Transverse colon (tissue), 4 donors: Measurements from ENCODE around the gene CHST13. TPM values are rescaled to one million over a fixed set of nuclear protein-coding genes. Genes with fewer than 3 reads are reported as not detected.

ENCODE experiments used
- DNase-seq: peaks from one replicate; pipeline ENCODE4 v3.0.0-alpha.2; 2019
- H3K27ac ChIP-seq, 4 donors: fragments of 200-600 bp; sonication (generic); 2 replicates each; pipeline ENCODE4 v1.5.1; 2016 to 2018; ENCODE audit warnings: inconsistent platforms in 4 of 4
- H3K27me3 ChIP-seq: fragments of 200-600 bp; sonication (generic); 2 replicates; pipeline ENCODE4 v1.5.1; 2017; ENCODE audit warnings: inconsistent platforms
- H3K36me3 ChIP-seq, 4 donors: fragments of 200-600 bp; sonication (generic); 2 replicates each; pipeline ENCODE4 v1.5.1; 2017 to 2019; ENCODE audit warnings: inconsistent platforms in 4 of 4
- H3K4me1 ChIP-seq, 4 donors: fragments of 200-600 bp; sonication (generic); 2 replicates each; pipeline ENCODE4 v1.5.1; 2017 to 2020; ENCODE audit warnings: inconsistent platforms in 4 of 4
- H3K4me3 ChIP-seq, 4 donors: fragments of 200-600 bp; sonication (generic); 1 replicate in 1 of 4; 2 replicates in 3 of 4; pipeline versions ENCODE4 v1.5.1 to v1.6.1; 2017 to 2019; ENCODE audit warnings: inconsistent platforms in 4 of 4
- H3K9me3 ChIP-seq, 2 donors: fragments of 200-600 bp; sonication (generic); 2 replicates each; pipeline ENCODE4 v1.5.1; 2017 to 2019; ENCODE audit warnings: inconsistent platforms in 2 of 2
- CTCF ChIP-seq, 5 experiments: fragments of 200-600 bp in 3 of 5; fragments of 450-650 bp in 2 of 5; sonication (generic) in 3 of 5; IDR thresholded peaks; 1 replicate in 2 of 5; 2 replicates in 3 of 5; pipeline ENCODE4 v1.5.1; 2016 to 2017; ENCODE audit warnings: antibody characterized with exemption in 5 of 5, inconsistent platforms in 3 of 5, mild to moderate bottlenecking in 2 of 5, moderate library complexity in 1 of 5
- EP300 ChIP-seq: sonication (generic); formaldehyde crosslinking; IDR thresholded peaks from one replicate; pipeline ENCODE4 v1.6.1; 2017; ENCODE audit warnings: antibody characterized with exemption, low read depth
- POLR2A ChIP-seq: fragments of 450-650 bp; IDR thresholded peaks from one replicate; pipeline ENCODE4 v1.6.1; 2016; ENCODE audit warnings: antibody characterized with exemption, mild to moderate bottlenecking, moderate library complexity
- POLR2AphosphoS5 ChIP-seq, 3 donors: sonication (generic); formaldehyde crosslinking; IDR thresholded peaks; one replicate each; pipeline ENCODE4 v1.6.1; 2016; ENCODE audit warnings: antibody characterized with exemption in 3 of 3
- WGBS, 2 donors: methylation state at CpG; one replicate each; pipeline ENCODE4 v1.1.5; 2018; ENCODE audit warnings: low coverage in 1 of 2; 5-methylcytosine and 5-hydroxymethylcytosine counted together
- in situ Hi-C, 4 donors: fragments of 200-750 bp; cut with MboI; loops; one replicate each; pipeline versions ENCODE4 v1.15.0 to v1.15.1; 2017; ENCODE audit warnings: low sequenced_read_pairs in 3 of 4, low pct_ligation_motif_present in 1 of 4, low pct_unique_long_range_greater_than_20kb in 1 of 4
- intact Hi-C: fragments of 100-400 bp; cut with DNase I; formaldehyde crosslinking; loops from one replicate; pipeline ENCODE4 v1.15.1; 2023; ENCODE audit warnings: low total_unique reads
- total RNA-seq, 4 donors: library from RNA; depleted of rRNA; stranded (reverse); fragments of >200 nt; gene quantifications; one replicate each; pipeline ENCODE4 v1.1.0, GENCODE V29; 2016

CHST13 gene
- total RNA-seq, 4 donors from 2014 or later, result 2.0 to 6.4 (median 4.9) TPM; not detected in 1

DNA sequence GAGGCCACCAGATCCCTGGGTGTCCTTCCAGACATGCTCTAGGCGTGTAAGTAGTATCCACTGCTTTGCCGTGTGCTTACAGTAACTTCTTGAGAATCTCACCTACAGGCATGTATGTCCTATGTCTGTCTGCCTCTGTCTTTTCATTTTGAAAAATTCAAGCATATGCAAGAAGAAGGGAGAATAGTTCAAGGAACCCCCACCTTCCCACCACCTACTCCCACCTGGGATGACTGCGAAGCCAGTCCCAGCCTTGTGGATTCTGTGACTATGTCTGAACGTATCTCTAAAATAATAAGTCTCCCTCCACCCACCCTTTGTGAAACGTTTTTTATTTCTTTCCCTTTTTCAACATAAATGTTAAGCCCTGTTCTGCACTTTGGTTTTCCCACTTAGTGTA, 15.0 kb downstream of the CHST13 start:
- DNase-seq, result no peak
- 22 to 44% methylated on average over 3 to 5 of the region's 5 CpGs for WGBS, 2 donors
- Histone ChIP-seq H3K4me1 (no peaks in the 10 kb centered on the region), H3K9me3 (no peaks in the 10 kb centered on the region), H3K4me3 (no peak overlapping the region), H3K27ac (no peak overlapping the region), H3K36me3 (no peaks in the 10 kb centered on the region), H3K27me3 (peaks cover 18% of the 10 kb centered on the region)
- TF ChIP-seq POLR2AphosphoS5 (IDR thresholded peaks at IDR 0.05) (no peak), POLR2A (no peak), CTCF (IDR thresholded peaks at IDR 0.05) (no peak), EP300 (no peak)
- intact Hi-C loops, result no loop called here
- in situ Hi-C loops, result no loop called here

- Histone ChIP-seq H3K4me1 (no peaks in the 10 kb centered on the region), H3K4me3 (no peak overlapping the region), H3K27ac (no peak overlapping the region), H3K9me3 (no peaks in the 10 kb centered on the region), H3K27me3 (peaks cover 18% of the 10 kb centered on the region), H3K36me3 (no peaks in the 10 kb centered on the region)
- intact Hi-C loops, result no loop called here
- in situ Hi-C loops, result no loop called here
- WGBS, 2 donors, result 93 to 100% methylated on average over 1 to 10 of the region's 10 CpGs
- DNase-seq, result peak; percentile 2
- TF ChIP-seq EP300 (no peak), POLR2AphosphoS5 (IDR thresholded peaks at IDR 0.05) (no peak), CTCF (IDR thresholded peaks at IDR 0.05) (no peak)
These were observed 15.7 kb downstream of the CHST13 start for GRCh38 chr3:126539558-126540250.

- no peaks in the 10 kb centered on the region for H3K4me1 ChIP-seq
- H3K36me3 ChIP-seq, result no peaks in the 10 kb centered on the region
- in situ Hi-C loops, result no loop called here
- 33 to 51% methylated on average over 7 to 9 of the region's 9 CpGs for WGBS, 2 donors
- H3K27me3 ChIP-seq, result peaks cover 18% of the 10 kb centered on the region
- intact Hi-C loops, result no loop called here
- H3K9me3 ChIP-seq, result no peaks in the 10 kb centered on the region
- no peak for TF ChIP-seq EP300
- no peak for TF ChIP-seq CTCF (IDR thresholded peaks at IDR 0.05)
- no peak for TF ChIP-seq POLR2A
- TF ChIP-seq POLR2AphosphoS5 (IDR thresholded peaks at IDR 0.05), result no peak
- peak; percentile 20 for DNase-seq
- no peak overlapping the region for H3K27ac ChIP-seq
- no peak overlapping the region for H3K4me3 ChIP-seq
These were observed 16.4 kb downstream of the CHST13 start for GRCh38 chr3:126540342-126540849.

DNA sequence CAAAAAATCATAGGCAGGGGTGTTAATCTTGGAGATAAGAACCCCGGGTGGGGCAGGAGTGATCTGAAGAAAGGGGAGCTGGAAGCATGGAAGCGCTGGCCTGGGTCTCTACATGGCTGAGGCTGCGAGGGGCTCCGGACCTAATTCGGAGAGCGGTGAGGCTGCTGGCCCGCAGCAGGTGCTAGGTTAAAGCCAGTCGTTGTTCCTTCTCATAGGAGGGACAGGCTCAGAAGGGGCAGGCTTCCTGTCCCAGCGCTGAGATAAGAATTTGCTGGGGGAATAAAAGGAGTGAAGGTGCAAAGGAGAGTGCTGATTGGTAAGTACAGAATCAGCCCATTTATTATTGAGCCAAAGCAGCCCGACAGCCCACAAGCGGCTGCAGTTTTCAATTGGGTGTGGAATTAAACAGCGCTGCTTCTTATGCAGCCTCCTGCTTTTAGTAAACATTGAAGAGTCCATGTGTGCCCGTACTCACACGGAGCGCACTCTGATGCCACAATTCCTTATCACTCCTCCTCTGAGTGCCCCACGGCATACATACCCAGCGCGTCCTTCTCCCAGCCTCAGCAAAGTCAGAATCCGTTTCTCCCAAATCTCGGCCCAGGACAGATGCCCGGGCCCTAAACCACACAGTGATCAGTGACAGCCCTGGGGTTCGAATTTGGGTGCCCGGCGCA, 17.1 kb downstream of the CHST13 start:
- Histone ChIP-seq H3K4me1 (no peaks in the 10 kb centered on the region), H3K36me3 (no peaks in the 10 kb centered on the region), H3K4me3 (no peak overlapping the region), H3K9me3 (no peaks in the 10 kb centered on the region), H3K27ac (peak overlapping the region in 1 of 4 donors; percentile 34), H3K27me3 (peaks cover 18% of the 10 kb centered on the region)
- peak; percentile 5 for DNase-seq
- WGBS, 2 donors, result 32 to 75% methylated on average over 5 to 24 of the region's 24 CpGs
- in situ Hi-C loops (no loop called here), intact Hi-C loops (no loop called here)
- TF ChIP-seq POLR2AphosphoS5 (IDR thresholded peaks at IDR 0.05) (no peak), CTCF (IDR thresholded peaks at IDR 0.05) (no peak), EP300 (no peak), POLR2A (no peak)
